OCI-LY3 (cell line): ENCODE results near the gene CPAMD8.

ENCODE experiments used
- CTCF ChIP-seq: fragments of 200-600, 300-600 bp; sonication (generic); IDR thresholded peaks from 2 replicates; pipeline ENCODE4 v1.5.1; 2014; ENCODE audit warnings: antibody characterized with exemption, low read length, low read depth
- EZH2phosphoT487 ChIP-seq: fragments of 200-600 bp; shearing (Covaris generic); IDR thresholded peaks from 2 replicates; pipeline ENCODE4 v1.6.1; 2018; ENCODE audit warnings: antibody characterized with exemption, mixed run types, low read depth

- TF ChIP-seq CTCF (no peak), EZH2phosphoT487 (no peak)
Observed at GRCh38 chr19:16955161-16955560, 71.4 kb downstream of the CPAMD8 start.
